MCF 10A (cell line): Measurements from ENCODE around the gene ZNF320. TPM values are rescaled to one million over a fixed set of nuclear protein-coding genes. Genes with fewer than 3 reads are reported as not detected.
"Not testable (repeated sequence)": the region's sequence is repeated elsewhere in the genome, so short reads cannot be mapped to it uniquely, and the experiment has no call there.

Source experiments
- Bru-seq: library from RNA; stranded (reverse); fragments of 400-500 nt; gene quantifications from one replicate; lab custom pipeline; 2021; lab: Mats Ljungman, UMichigan
- BruChase-seq, 2 experiments: library from RNA; stranded (reverse); fragments of 400-500 nt; gene quantifications; one replicate each; lab custom pipeline; 2021; lab: Mats Ljungman, UMichigan
- BruUV-seq: library from RNA; stranded (reverse); fragments of 400-500 nt; replicated peaks from 2 replicates; lab custom pipeline; 2021; lab: Mats Ljungman, UMichigan
- CTCF ChIA-PET: fragments of 300-600 bp; sonication (Branson Sonifier 250); formaldehyde crosslinking; extraction: SDS; loops from one replicate; lab custom pipeline; 2021; ENCODE audit warnings: antibody characterized with exemption, inconsistent platforms; lab: Yijun Ruan, JAX
- POLR2A ChIA-PET: fragments of 300-600, 350-650 bp; sonication (Branson Sonifier 250); formaldehyde crosslinking; extraction: SDS; loops from one replicate; lab custom pipeline; 2020; ENCODE audit warnings: antibody characterized with exemption, inconsistent platforms; lab: Yijun Ruan, JAX
- DNase-seq: peaks from one replicate; pipeline ENCODE4 v3.0.0-alpha.2; 2018; ENCODE audit not compliant: unreplicated experiment
- H3K27ac Mint-ChIP-seq: one replicate; pipeline ENCODE4 v1.8.0; 2022; ENCODE audit warnings: mild to moderate bottlenecking, low read depth, mixed read lengths; ENCODE audit not compliant: unreplicated experiment
- H3K27me3 Mint-ChIP-seq: one replicate; pipeline ENCODE4 v1.8.0; 2022; ENCODE audit warnings: mixed read lengths; ENCODE audit not compliant: insufficient read depth, unreplicated experiment
- H3K36me3 Mint-ChIP-seq: one replicate; pipeline ENCODE4 v1.8.0; 2022; ENCODE audit warnings: mild to moderate bottlenecking, moderate library complexity, mixed read lengths; ENCODE audit not compliant: insufficient read depth, unreplicated experiment
- H3K4me1 Mint-ChIP-seq: one replicate; pipeline ENCODE4 v1.8.0; 2022; ENCODE audit warnings: mixed read lengths; ENCODE audit not compliant: insufficient read depth, unreplicated experiment
- H3K4me3 Mint-ChIP-seq: one replicate; pipeline ENCODE4 v1.8.0; 2022; ENCODE audit warnings: mild to moderate bottlenecking, moderate library complexity, mixed read lengths; ENCODE audit not compliant: unreplicated experiment
- H3K9me3 Mint-ChIP-seq: one replicate; pipeline ENCODE4 v1.8.0; 2022; ENCODE audit warnings: mixed read lengths; ENCODE audit not compliant: unreplicated experiment
- intact Hi-C: fragments of 100-400 bp; cut with micrococcal nuclease; formaldehyde crosslinking; loops from 2 replicates; pipeline ENCODE4 v1.14.1; 2022
- long read RNA-seq: library from polyadenylated mRNA; stranded (forward); transcript quantifications from one replicate; pipeline ENCODE4 v2.0.0, GENCODE V29; 2022
- total RNA-seq: library from RNA; stranded (reverse); gene quantifications from 2 replicates; pipeline ENCODE4 v1.2.3, GENCODE V29; 2022
- TF ChIP-seq, protein P1 (sequence below): fragments of 200-600 bp; IDR thresholded peaks from one replicate; pipeline ENCODE4 v1.8.0; 2022; ENCODE audit warnings: antibody characterized with exemption, mild to moderate bottlenecking; ENCODE audit not compliant: unreplicated experiment

Gene ZNF320
- 4.9 and 5.4 TPM in 2 replicates for total RNA-seq
- percentile 44 among the genes with signal in this experiment for Bru-seq, nascent RNA
- BruChase-seq, experiment 1, labeled RNA remaining after a 6-hour chase, result percentile 70 among the genes with signal in this experiment
- percentile 73 among the genes with signal in this experiment for BruChase-seq, experiment 2, labeled RNA remaining after a 2-hour chase
- long read RNA-seq, partial matches to known transcripts, result 1 of 2 reads
- long read RNA-seq, other reads (novel, unspliced or antisense), result 1 of 2 reads

DNA sequence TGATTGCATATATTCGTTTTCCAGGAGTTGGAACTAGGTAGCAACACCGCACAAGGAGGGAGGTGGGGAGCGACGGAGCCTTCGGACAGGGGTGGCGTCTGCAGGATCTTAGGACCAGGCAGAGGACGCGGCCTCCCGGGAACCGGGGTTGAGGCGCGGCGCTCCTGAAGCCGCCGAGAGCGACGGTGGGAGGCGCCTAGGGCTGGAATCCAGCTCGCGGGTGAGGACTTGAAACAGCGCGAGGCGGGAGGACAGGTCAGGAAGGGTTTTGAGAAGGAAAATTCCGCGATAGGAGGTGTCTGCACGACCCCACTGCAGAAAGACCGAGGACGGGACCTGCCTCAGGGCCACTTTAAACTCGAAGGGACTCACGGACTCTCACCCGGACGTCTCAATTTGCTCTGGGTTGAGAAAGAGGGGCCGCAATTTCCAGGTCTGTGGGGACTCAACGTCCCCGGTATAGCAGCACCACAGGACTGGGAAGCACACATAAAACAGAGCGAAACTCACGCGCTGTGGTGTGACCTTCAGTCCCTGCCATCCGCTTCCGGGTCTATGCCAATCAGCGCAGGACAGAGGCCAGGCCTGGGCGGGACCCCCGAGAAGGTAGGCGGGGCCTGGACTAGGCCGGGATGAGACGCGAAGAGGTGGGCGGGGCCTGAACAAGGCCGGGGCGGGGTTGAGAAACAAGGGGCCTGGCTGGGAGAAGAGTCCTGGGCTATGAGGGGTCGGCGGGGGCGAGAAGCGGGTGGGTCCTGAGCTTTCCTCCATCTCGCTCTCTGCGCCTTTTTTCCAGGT lies at the start of gene ZNF320:
Gene ZNF320 (minus strand): TSS at position 498 of the 798 bp plus-strand sequence. CDS start 7,380 bp downstream, outside the sequence.
- peak within 1 kb of the TSS; percentile 69 for H3K27ac Mint-ChIP-seq
- H3K4me1 Mint-ChIP-seq, result no peaks in the 10 kb centered on the region
- TF ChIP-seq, protein P1, sequence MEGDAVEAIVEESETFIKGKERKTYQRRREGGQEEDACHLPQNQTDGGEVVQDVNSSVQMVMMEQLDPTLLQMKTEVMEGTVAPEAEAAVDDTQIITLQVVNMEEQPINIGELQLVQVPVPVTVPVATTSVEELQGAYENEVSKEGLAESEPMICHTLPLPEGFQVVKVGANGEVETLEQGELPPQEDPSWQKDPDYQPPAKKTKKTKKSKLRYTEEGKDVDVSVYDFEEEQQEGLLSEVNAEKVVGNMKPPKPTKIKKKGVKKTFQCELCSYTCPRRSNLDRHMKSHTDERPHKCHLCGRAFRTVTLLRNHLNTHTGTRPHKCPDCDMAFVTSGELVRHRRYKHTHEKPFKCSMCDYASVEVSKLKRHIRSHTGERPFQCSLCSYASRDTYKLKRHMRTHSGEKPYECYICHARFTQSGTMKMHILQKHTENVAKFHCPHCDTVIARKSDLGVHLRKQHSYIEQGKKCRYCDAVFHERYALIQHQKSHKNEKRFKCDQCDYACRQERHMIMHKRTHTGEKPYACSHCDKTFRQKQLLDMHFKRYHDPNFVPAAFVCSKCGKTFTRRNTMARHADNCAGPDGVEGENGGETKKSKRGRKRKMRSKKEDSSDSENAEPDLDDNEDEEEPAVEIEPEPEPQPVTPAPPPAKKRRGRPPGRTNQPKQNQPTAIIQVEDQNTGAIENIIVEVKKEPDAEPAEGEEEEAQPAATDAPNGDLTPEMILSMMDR, result no peak

DNA sequence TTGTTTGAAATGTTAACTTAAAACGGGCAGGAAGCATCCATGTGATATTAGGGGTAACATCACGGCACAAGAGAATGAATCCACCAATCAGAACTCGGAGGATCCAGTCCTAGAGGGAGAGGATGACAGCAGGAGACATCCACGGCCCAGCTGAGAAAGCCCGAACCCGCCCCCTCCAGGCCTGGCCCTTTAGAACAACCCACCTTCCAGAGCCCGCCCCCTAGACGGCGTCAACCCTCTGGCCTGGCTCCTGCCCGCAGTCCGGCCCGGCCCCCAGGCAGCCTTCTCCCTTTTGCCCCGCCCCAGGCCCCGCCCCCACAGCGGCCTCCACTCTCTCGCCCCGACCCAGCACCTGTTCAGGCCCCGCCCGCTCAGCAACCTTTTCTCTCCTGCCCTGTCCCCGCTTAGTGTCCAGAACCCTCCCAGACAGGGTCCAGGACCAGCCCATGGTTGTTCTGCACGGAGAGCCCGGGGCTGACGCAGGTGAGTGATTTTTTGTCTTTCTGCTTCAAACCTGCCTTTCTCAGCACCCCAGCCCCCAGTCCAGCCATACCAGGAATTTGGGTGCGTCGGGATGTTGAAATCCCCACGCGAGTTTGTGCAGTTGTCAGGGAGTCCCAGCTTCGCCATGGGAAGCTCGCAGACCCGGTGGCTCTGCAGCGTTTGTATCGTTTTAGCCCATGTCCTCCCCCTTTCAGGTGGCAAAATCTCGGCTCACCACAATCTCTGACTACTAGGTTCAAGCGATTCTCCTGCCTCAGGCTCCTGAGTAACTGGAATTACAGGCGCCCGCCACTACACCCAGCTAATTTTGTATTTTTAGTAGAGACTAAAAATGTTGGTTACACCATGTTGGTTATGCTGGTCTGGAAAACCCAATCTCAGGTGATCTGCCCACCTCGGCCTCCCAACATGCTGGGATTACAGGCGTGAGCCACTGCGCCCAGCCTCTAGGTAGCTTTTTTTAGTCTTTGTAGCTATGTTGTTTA lies 49.2 kb upstream of the ZNF320 start:
- Mint-ChIP-seq H3K9me3 (peaks cover 22% of the 10 kb centered on the region), H3K27ac (no peak overlapping the region), H3K36me3 (peaks cover 14% of the 10 kb centered on the region), H3K4me3 (no peak overlapping the region), H3K4me1 (peaks cover 4% of the 10 kb centered on the region), H3K27me3 (no peaks in the 10 kb centered on the region)
- intact Hi-C loops, result no loop called here
- TF ChIP-seq, protein P1, result no peak
- no peak for DNase-seq
- BruUV-seq, result no TSS peak
- POLR2A ChIA-PET, result interaction anchor here (0.8 kb wide), 1 partner anchor 13 kb away, joined by 4 read pairs; no protein-coding TSS in a partner anchor
- CTCF ChIA-PET, result interaction anchor here (1.0 kb wide), 1 partner anchor 827 kb away, joined by 3 read pairs; no protein-coding TSS in a partner anchor

More for the DNA sequence above, at the start of gene ZNF320:
- Mint-ChIP-seq H3K36me3 (peaks cover 13% of the 10 kb centered on the region), H3K9me3 (peaks cover 20% of the 10 kb centered on the region), H3K4me3 (peak within 1 kb of the TSS; percentile 75), H3K27me3 (no peaks in the 10 kb centered on the region)
- intact Hi-C loops, result loop anchor here (1.0 kb wide), 1 partner anchor 45 kb away; no protein-coding TSS in a partner anchor
- DNase-seq, result peak; percentile 87
- BruUV-seq, result TSS peak; percentile 64
- POLR2A ChIA-PET, result interaction anchor here (0.7 kb wide), 2 partner anchors 25 to 1262 kb away, joined by 3 to 4 read pairs; partner anchors contain the start of gene LENG1
- CTCF ChIA-PET, result interaction anchor here (1.5 kb wide), 1 partner anchor 13 kb away, joined by 4 read pairs; no protein-coding TSS in a partner anchor

DNA sequence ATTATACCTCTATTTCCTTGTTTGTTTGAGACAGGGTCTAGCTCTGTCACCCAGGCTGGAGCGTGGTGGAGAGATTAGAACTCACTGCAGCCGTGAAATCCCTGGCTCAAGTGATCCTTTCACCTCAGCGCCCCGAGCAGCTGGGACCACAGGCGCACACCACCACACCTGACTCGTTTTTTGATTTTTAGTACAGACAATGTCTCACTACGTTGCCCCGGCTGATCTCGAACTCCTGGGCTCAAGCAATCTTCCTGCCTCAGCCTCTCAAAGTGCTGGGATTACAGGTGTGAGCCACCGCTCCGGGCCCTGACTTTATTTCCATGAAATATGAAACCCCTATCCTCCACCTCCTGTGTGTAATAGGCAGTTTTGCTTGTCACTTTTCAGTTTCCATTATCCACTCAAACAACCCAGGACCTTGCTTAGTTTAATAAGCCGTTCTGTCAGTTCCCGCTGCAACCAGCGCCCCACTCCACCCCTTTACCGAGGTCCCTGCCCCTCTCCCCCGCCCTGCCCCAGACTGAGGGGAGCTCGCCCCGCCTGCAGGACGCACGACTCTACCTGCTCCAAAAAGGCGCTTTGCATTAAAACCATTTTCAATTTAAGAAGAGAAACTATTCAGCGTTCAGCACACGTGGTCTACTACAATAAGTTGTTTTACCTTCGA lies 48.4 kb upstream of the ZNF320 start:
- POLR2A ChIA-PET, result no interaction called here

DNA sequence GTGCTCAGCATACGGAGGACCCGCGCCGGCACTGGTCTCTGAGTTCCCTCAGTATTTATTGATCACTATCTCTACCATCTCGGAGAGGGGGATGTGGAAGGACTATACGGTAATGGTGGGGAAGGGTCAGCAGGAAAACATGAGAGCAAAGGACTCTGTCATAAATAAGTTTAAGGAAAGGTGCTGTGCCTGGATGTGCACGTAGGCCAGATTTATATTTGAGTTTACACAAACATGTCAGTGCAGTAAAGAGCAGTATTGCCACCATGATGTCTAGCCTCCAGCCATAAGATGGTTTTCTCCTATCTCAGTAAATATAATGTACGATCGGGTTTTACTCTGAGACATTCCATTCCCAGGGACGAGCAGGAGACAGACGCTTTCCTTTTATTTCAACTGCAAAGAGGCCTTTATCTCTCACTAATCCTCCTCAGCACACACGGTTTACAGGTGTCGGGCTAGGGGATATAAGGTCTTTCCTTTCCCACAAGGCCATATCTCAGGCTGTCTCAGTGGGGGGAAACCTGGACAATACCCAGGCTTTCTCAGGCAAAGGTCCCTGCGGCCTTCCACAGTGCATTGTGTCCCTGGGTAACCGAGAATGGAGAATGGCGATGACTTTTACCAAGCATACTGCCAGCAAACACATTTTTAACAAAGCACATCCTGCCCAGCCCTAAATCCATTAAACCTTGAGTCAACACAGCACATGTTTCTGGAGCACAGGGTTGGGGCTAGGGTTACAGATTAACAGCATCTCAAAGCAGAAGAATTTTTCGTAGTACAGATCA lies 47.5 kb upstream of the ZNF320 start:
- H3K4me1 Mint-ChIP-seq, result peaks cover 11% of the 10 kb centered on the region
- peaks cover 12% of the 10 kb centered on the region for H3K9me3 Mint-ChIP-seq
- H3K4me3 Mint-ChIP-seq, H3K27me3 Mint-ChIP-seq, BruUV-seq, H3K27ac Mint-ChIP-seq, H3K36me3 Mint-ChIP-seq, intact Hi-C loops, DNase-seq: not testable (repeated sequence)
- ChIA-PET POLR2A (interaction anchor here (0.8 kb wide), 1 partner anchor 21 kb away, joined by 3 read pairs; no protein-coding TSS in a partner anchor), CTCF (interaction anchor here (0.5 kb wide), 1 partner anchor 18 kb away, joined by 3 read pairs; no protein-coding TSS in a partner anchor)

More for the DNA sequence above, 48.4 kb upstream of the ZNF320 start:
- TF ChIP-seq, protein P1, result no peak
- no peak overlapping the region for H3K27ac Mint-ChIP-seq
- no peak for DNase-seq
- no peaks in the 10 kb centered on the region for H3K27me3 Mint-ChIP-seq
- H3K36me3 Mint-ChIP-seq, result peaks cover 6% of the 10 kb centered on the region
- intact Hi-C loops, result no loop called here
- peaks cover 11% of the 10 kb centered on the region for H3K4me1 Mint-ChIP-seq
- BruUV-seq, result no TSS peak
- CTCF ChIA-PET, result interaction anchor here (1.0 kb wide), 1 partner anchor 828 kb away, joined by 3 read pairs; no protein-coding TSS in a partner anchor
- no peak overlapping the region for H3K4me3 Mint-ChIP-seq
- H3K9me3 Mint-ChIP-seq, result peaks cover 21% of the 10 kb centered on the region
